GM12872 (cell line): ENCODE measurements around the gene CELF4.

Experiments used
- TF ChIP-seq, protein P1 (sequence below): IDR thresholded peaks from 3 replicates; pipeline ENCODE4 v1.5.1; 2011; ENCODE audit warnings: low read depth, mild to moderate bottlenecking, low read length, moderate library complexity; ENCODE audit not compliant: insufficient read depth

Gene CELF4

DNA sequence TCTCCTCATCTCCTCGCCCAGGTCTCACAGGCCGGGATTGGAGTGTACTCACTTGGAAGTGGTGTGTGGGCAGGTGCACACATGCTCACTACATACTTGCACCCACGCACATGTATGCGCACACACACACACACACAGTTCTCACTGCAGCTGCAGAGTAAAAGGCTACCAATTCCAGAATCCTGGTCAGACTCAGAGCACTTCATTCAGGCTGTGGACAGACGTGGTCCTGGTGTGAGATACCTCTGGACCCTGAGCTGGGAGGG lies 19.4 kb downstream of the CELF4 start:
- TF ChIP-seq, protein P1, sequence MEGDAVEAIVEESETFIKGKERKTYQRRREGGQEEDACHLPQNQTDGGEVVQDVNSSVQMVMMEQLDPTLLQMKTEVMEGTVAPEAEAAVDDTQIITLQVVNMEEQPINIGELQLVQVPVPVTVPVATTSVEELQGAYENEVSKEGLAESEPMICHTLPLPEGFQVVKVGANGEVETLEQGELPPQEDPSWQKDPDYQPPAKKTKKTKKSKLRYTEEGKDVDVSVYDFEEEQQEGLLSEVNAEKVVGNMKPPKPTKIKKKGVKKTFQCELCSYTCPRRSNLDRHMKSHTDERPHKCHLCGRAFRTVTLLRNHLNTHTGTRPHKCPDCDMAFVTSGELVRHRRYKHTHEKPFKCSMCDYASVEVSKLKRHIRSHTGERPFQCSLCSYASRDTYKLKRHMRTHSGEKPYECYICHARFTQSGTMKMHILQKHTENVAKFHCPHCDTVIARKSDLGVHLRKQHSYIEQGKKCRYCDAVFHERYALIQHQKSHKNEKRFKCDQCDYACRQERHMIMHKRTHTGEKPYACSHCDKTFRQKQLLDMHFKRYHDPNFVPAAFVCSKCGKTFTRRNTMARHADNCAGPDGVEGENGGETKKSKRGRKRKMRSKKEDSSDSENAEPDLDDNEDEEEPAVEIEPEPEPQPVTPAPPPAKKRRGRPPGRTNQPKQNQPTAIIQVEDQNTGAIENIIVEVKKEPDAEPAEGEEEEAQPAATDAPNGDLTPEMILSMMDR = no peak

DNA sequence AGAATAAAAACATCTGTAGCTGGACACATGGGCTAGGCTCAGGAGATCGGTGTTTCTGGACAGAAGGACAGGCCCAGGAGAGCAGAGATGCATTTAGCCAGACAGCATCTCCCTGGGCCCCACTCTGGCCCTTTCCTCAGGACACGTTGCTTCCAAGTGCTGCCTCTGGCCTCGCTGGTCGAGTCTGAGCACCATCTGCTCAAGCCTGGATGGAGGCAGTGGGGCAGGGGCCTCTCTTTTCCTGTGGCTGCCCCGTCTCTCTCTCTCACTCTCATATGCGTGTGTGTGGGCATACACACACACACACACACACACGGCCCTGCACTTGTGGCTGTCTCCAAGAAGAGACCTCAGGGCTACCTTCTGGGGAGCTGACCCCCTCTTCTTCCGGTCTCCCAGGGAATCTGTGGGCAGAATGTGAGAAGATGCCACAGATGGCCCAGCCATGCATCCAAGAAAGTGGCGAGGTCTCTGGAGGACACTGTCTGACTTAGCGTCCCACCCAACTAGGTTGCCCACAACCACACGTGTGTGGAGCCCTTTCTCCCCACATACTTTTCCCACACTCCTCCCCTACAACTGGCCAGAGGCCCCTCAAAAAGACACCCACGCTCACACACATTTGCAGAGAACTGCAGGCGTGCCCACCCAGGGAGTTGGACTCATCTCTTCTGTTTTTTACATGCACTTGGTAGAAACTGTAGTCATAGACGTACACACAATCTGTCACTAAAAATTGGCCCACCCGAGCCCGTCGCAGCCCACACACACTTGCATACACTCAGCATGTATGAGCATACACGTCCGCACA lies 19.9 kb downstream of the CELF4 start:
- TF ChIP-seq, protein P1 = no peak

DNA sequence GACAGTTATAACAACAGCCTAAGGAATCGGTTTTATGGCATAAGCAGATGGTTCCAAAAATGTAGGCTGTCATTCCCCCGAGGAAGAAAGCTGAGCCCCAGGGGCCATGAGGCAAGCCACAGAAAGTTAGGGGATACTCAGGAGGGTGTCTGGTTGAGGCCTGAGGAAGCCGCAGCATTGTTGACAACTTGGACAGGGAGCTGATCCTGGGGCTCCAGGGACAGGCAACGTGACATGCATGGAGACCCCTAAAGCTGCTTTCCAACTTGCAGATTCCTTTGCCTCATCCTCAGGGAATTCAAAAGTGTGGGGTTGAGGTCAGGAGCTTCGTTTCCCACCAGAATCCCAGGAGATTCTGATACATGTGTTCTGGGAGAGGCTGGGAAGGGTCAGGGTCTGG lies 20.9 kb downstream of the CELF4 start:
- TF ChIP-seq, protein P1 = no peak

DNA sequence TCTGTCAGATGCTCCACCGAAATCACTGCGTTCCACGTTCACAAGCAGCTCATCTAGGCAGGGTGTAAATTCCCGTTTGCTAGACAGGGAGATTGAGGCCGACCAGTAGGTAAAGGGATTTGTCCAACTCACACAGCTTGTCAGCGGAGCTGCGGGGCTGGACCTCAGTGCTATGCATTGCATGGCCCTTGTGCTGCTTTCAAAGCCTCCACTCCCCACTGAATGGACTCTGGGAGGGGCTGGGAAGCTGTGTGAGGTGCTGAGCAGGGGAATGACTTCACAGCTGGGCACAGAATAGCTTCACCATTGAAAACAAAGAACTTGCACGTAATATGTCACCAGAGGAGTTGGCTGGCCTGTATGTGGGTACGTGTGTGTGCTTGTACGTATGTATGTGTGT lies 21.4 kb downstream of the CELF4 start:
- TF ChIP-seq, protein P1 = no peak

DNA sequence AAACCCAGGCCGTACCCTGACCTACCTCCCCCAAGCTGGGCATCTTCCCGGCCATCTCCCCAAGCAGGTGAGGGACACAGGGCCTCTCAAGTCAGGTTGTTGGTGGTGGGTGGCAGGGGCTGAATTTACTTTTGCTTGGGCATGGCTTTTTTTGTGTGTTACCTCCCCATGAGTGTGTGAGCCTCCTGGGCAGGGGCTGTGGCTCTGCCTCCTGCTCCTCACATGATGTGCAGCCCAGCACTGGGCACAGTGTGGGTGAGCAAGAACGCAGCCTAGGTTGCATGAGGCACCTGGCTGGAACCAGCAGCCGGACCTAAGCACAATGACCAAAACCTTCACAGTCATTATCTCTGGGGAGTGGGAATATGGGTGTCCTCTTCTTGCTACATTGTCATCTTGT lies 22.3 kb downstream of the CELF4 start:
- TF ChIP-seq, protein P1 = no peak

DNA sequence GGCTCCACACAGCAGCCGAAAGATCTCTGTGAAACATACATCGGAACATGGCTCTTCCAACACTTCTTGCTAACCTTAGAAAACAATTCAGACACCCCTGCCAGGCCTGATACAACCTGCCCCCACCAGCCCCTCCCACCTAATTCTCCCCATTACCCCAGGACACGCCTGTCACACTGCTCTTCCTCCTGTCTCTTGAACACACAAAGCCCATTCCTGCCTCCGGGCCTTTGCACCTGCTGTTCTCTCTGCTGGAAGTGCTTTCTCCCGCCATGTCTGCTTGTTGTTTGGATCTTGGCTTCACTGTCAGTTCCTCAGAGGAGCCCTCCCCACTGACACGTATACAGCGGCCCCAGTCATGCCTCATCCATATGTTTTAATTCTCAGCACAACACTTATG lies 24.1 kb downstream of the CELF4 start:
- TF ChIP-seq, protein P1 = no peak

DNA sequence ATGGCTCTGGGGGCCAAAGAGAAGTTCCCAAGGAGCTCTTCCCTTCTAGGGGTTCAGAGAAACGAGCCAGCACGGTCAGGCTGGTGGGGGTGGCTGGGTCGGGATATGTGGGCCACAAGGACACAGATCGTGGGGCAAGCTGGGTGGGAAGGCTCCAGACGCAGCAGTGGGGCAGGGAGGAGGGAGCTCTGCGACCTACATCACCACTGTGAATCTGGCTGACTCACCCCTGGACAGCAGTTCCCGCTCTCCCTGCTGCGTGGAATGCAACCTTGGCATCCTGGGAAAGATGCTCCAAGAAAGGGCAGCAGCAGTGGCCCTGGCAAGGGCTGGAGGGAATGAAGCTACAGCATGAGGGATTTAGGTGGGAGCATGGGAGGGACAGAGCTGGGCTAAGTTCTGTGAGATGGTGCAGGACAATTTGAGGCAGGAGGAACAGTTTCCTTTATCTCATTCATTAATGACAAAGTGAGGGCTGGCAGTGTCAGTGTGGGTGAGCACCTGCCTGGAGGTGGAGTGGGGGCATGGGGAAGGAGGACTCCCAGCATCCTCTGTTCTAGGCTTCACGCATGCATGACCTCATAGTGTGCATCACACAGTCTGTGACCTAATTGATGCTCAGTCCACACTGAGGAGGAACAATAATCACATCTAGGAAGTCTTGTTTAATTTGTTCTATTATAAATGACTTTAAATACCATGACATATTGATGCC lies 25.0 kb downstream of the CELF4 start:
- TF ChIP-seq, protein P1 = no peak
